ENCODE measurements around the gene GLE1.

- TF ChIP-seq CTCF (IDR thresholded peaks at IDR 0.05; ENCODE audit: insufficient read depth, low read length) (no peak), GABPA (IDR thresholded peaks at IDR 0.05; ENCODE audit: low read depth) (no peak)
Measured at GRCh38 chr9:128528445-128529160, 24.1 kb downstream of the GLE1 start.

Data from HL-60 (cell line).